OCI-LY1 (cell line): ENCODE results near the gene RPL21.

Source experiments
- CTCF ChIP-seq: fragments of 200-600 bp; sonication (generic), shearing (Covaris generic); IDR thresholded peaks from 2 replicates; pipeline ENCODE4 v1.5.1; 2017; ENCODE audit warnings: mild to moderate bottlenecking, antibody characterized with exemption, low read length, moderate library complexity, mixed read lengths
- EZH2 ChIP-seq: fragments of 200-600 bp; sonication (generic), shearing (Covaris generic); IDR thresholded peaks from 2 replicates; pipeline ENCODE4 v1.8.0; 2017; ENCODE audit warnings: borderline replicate concordance, mixed run types, mild to moderate bottlenecking, antibody characterized with exemption, low read length, moderate library complexity, mixed read lengths

- no peak for TF ChIP-seq EZH2
- TF ChIP-seq CTCF = no peak
Observed at GRCh38 chr13:27201661-27202060, 49.7 kb upstream of the RPL21 start.
